ENCODE data around the gene INF2.

- no peak for TF ChIP-seq CTCF (IDR thresholded peaks at IDR 0.05; ENCODE audit: extremely low read depth in 1 of 2, insufficient read depth in 1 of 2, low read depth in 1 of 2, low read length in 2 of 2)
- no peak for TF ChIP-seq POLR2A (IDR thresholded peaks at IDR 0.05; ENCODE audit: low read depth, low read length)
- no peak for TF ChIP-seq EZH2 (IDR thresholded peaks at IDR 0.05; ENCODE audit: borderline replicate concordance, low read depth, low read length, severe bottlenecking)
- no peak for TF ChIP-seq GATA2 (IDR thresholded peaks at IDR 0.05; ENCODE audit: insufficient read depth, insufficient read length, low read depth, low read length)
- TF ChIP-seq POLR2AphosphoS5 (IDR thresholded peaks at IDR 0.05; ENCODE audit: insufficient read depth, low read depth, low read length), result no peak
- TF ChIP-seq MAX (IDR thresholded peaks at IDR 0.05; ENCODE audit: insufficient read depth, insufficient read length), result no peak
These were observed 59.8 kb downstream of the INF2 start for GRCh38 chr14:104749111-104749649.

All from endothelial cell of umbilical vein (primary cell).